Hematopoietic multipotent progenitor cell treated with erythropoietin and hydrocortisone succinate and interleukin-3 and kit ligand, for 17 days (in vitro differentiated cells): ENCODE results near the gene CEP57L1.
"Not testable (repeated sequence)": the region's sequence is repeated elsewhere in the genome, so short reads cannot be mapped to it uniquely, and the experiment has no call there.

Source experiments
- DNase-seq: peaks from one replicate; pipeline ENCODE4 v3.0.0-alpha.2; 2015; ENCODE audit warnings: low spot score

Gene CEP57L1

DNA sequence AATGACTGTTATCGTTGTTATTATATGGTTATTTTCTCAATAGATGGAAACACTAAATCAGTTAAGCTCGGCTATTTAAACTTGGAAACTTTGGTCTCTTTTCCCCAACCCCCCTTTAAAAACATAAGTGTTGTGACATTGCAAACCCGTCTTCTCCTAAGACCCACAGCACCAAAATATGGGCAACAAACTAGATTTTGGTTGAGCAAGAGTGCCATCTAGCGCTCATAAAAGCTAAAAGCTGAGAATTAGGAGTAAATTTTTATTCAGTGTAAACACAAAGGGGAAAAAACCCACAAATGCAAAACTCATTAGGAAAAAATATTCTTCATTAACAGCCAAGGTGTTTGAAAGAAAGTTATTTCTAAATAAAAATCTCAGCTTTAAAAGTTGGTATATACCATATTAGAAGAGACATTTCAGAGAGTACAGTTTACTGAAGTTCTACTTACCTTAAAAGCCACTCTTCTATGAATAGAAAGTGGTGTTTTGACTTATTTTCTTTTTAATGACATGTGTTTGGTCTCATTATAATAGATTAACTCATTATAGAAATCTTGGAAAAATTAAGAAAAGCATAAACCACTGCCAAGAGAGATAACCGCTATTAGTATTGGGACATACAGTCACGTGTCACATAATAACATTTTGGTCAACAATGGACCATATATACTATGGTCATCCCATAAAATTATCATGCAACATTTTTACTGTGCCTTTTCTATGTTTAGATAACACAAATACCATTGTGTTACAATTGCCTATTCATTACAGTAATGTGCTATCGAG, 21.8 kb upstream of the CEP57L1 start:
- DNase-seq, result peak; percentile 86

DNA sequence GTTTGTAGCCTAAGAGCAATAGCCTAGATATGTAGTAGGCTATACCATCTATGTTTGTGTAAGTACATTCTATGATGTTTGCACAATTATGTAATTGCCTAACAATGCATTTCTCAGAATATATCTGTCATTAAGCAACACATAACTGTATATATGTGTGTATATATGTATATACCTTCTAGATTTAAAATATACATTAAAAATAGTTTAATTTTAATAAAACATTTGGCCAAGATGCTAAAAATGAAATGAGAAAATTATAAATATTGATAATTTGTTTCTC, 21.2 kb upstream of the CEP57L1 start:
- no peak for DNase-seq

DNA sequence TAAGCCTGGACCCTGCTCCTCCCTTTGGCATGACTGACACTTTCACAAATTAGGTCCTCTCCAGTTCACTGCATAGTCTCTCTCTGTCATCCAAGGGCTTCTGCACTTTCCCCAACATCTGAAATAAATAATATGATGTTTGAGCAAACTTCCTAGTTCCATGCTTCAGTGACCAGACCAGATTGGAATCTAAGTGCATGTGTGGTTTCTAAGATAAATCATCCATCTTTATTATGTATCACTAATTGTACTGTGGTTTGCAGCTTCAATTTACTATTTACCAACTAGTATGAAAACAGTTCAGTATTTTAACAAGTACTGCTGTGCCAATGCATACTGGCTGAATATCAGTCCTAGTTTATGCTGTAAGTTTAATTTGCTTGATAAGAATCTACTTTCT, 19.4 kb upstream of the CEP57L1 start:
- DNase-seq, result no peak

DNA sequence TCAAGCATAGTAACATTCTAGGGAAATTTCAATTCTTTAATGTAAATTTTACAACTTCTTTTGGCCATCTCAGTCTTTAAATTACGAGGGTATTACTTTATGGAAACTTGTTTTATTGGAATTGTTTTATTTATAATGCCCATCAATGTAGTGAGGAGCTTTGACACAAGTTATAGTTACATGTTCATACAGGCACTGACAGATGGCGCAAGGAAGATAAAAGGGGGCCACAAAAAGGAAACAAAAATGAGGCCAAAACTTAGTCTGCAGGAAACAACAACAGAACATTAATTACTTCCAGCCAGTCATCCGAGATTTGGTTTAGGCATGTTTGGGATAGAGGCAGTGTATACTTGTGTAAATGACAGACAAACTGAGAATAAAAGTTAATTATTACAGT, 18.9 kb upstream of the CEP57L1 start:
- no peak for DNase-seq

DNA sequence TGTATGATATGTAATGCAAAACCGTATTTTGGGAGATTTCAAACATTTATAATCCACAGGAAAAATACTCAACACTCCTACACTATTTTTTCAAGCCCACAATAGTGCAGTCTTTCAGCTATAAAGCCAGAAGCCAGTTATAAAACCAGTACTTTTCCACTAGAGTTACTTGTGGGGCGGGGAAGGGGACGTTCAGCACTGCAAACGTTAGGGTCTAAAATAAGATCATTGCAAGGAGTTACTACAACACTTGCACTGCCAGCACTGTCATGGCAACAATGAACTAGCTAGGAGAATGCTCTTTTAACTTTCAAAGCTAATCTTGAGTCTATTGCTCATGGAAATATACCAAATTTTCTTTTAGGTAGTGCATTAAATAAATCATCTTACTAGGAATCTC, 15.3 kb upstream of the CEP57L1 start:
- DNase-seq, result no peak

DNA sequence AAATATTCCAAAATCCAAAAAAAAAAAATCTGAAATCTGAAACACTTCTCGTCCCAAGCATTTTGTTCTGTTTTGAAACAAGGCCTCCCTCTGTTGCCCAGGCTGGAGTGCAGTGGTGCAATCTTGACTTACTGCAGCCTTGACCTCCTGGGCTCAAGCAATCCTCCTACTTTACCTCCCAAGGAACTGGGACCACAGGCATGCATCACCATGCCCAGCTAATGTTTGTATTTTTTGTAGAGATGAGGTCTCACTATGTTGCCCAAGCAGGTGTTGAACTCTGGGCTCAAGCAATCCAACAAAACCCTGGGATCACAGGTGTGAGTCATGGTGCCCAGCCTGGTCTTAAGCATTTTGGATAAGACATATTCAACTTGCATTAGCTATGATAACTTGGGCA, 14.3 kb upstream of the CEP57L1 start:
- no peak for DNase-seq

DNA sequence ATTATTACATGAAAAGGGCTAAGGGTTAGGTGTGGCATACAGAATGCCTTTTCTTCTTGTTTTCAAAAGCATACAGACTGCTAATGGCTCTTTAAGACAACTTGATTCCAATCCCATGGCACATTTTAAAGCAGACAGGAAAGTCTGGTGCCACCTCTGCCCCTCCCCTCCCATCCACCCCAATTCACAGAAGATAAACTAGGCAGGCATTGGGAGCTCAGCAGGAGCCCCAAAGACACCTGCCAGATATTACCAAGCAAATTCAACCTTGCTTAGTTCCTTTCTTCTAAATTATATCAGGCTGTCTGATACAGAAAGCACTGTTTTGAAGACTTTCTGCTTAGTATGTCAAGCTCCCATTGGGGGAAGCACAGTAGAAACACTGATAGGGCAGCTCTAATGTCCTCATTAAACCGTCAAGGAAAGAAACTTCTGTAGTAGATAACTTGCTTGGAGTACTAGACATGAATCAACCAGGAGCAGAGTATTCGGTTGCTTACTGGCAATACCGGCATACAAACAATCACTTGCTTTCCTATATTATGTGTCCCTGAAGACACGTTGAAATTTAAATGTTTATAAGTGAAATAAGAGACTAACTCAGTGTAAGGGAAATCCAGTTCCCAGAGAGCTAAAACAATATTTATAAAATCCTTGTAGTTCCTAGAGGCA, 13.7 kb upstream of the CEP57L1 start:
- no peak for DNase-seq

DNA sequence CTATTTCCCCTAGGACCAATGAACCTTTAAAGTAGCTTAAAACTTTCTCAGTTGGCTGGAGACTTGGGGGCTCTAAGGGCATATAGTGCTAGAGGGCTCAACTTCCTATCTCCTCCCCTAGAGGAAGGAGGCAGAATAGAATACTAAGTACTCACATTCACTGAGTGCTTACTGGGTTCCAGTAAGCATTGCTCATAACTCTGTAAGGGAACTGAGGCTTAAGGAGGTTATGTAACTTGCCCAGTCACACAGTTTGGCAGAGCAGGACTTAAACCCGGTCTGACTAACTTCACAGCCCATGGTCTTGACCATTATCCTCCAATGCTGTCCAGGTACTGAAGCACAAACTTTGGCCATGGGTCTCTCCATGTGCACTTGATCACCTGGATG, 13.1 kb upstream of the CEP57L1 start:
- DNase-seq, result no peak

DNA sequence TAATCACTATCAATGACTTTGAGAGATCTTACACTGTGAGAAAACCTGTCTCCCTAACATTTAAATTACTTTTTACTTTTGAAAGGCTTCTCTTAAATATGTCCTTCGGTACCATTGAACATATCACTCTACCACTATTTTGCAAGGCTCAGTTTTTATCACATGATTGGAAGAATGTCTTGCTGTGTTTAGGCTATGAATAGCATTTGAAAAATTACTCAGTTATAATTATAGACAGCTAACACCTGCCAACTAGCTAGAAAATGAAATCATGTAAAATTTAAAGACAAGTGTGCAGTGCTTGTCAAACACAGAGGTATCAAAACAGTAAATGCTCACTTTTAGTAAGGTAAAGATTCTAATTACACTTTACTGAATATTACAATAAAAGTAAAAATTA, 11.7 kb upstream of the CEP57L1 start:
- no peak for DNase-seq

DNA sequence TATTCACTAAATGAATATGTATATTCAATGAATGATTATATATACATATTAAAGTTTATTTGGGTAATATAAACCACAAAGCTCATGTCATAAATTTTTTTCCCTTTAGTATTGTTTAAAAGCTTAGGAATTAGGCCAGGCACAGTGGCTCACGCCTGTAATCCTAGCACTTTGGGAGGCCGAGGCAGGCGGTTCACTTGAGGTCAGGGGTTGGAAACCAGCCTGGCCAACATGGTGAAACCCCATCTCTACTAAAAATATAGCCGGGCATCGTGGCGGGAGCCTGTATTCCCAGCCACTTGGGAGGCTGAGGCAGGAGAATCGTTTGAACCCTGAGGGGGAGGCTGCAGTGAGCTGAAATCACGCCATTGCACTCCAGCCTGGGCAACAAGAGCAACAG, 11.2 kb upstream of the CEP57L1 start:
- DNase-seq, result not testable (repeated sequence)

DNA sequence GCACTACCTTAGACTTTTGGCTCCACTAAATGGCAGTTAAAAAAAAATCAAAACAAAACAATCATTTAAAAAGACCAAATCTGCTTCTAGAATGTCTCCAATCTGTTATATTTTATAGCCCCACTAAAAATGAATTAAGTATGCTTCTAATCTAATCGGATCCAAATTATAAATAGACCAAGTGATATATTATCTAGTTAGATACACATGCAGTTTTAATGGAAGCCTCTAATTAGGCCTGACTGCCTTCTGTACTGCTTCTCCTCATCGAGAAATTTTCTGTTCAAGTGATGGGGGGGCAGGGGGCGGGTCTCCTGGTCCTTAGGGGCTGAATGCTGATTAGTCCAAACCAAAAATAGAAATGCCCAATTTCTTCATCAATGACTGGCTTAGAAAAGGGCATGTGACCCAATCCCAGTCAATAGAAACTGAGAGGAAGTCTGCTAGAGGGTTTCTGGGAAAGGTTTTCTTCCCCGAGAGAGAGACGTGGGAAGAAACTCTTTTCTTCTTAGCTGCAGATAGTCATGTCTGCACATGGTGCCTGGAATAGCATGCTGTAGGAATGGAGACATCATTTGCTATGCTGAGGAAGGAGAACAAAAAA, 7.5 kb upstream of the CEP57L1 start:
- no peak for DNase-seq

DNA sequence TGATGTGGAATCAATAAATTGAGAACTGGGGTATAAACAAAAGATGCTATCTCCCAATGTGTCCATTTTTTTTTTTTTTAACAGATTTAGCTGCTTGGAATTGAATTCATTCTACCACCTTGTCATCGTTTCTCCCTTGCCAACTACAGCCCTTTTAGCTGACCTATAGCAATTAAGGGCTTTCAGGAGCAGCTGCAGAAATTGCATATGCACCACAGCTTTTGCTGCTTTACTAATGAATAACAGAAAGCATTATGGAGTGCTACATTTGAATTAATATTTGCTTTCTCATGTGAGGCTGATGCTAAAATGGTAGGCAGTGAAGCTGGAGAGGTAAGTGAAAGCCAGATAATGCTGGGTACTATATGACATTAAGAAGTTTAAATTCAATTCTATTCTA, 6.3 kb upstream of the CEP57L1 start:
- no peak for DNase-seq

DNA sequence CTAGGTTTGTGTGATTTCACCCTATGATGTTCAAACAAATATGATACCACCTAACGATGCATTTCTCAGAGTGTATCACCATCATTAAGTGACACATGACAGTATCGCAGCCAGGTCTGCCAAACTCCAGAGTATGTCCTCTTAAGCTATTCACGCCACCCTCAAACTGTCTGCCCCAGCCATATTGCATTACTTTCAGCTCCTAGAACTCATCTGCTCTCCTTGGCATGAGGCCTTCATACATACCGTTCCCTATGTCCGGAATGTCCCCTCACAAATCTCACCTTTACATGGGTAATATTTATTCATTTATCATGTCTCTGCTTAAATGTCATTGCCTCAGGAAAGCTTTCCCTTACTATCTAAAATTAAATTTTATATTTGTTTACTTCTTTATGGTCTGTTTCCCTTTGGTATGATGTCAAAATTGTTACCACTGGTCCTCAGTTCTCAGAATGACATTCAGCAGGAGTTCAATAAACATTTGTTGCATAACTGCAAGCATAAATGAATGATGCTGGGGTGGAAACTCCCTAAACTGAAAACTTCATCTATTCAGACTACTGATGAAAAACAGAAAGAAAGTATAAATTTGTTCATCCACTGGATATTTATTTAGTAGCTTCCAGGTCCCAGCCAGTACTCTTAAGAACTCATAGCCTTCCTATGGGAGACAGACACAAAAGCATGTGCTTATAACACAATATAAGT, 3.8 kb upstream of the CEP57L1 start:
- DNase-seq, result no peak

DNA sequence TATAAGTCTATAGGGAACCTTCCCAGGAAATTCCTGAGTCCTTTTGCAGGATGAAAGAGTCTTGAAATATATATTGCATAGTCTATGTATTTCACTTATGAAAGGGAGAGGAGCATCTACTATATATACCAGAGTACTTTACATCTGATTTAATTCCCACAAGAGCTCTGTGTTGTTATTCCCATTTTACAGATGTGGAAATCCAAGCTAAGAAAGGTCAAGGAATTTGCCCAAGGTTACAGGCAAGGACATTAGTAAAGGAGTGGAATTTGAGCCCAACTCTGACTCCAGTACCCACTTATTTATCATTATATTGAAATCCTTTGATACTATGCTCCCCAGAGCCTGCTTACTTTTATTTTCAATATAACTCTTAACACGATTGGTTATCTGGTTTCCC, 3.2 kb upstream of the CEP57L1 start:
- DNase-seq, result peak; percentile 40

DNA sequence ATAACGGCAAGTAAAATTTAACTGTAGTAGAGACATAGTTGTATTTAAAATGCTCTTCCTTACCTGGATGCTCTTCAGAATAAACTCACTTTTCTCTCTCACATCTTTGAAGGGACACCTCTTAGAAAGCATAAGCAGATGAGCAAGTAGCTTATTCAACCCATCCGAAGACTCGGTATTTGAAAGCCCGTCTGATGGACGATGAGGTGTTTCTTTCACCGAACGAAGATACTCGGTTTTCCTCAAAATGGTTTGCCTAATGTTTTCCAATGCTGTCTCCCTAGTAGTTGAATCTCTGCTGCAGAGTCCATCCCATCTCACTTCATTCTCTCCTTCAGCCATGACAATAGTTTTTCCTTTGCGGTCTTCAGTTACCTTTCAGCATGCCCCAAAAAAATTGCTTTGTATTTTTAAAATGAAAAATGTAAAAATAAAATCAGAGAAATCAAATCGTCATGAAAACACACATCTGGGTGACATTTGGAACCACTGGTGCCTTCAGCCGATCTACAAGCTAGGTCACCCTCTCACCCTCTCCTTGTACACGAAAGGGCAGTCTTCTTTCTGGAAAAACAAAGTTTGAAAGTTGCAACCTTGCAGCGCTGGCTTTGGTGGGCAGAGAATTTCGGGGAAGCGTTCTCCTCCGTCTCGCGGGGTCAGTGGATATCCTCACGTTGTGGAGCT, 1.4 kb upstream of the CEP57L1 start:
- peak; percentile 68 for DNase-seq

DNA sequence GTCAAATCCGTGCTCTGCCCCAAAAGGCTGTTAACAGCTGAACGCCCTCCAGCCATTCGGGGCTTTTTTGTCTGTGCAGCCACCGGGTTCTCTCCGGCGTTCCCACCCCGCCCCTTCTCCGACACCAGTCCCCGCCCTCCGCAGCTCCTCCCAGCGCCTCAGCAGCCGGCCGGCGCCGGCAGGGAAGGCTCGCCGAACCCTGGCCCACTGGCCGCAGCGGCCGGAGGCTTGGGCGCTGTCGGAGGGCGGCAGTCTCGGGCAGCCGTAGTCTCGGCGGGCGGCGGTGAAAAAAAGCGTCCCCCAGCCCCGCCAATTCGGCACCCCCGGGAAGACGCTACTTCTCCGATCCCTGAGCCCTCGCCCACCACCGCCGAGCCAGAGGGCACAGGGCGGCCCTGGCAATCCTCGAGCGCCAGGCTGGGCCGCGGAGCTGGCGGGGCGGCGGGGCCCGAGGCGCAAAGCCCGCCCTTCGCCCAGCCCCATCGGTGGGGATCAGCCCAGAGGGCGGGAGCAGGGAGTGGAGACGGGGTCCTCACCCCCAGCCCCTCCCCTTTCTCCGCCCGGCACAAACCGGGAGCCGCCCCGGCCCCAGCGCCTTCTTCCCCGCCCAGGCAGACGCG, 781 bp upstream of the CEP57L1 start, which contains the start of gene SESN1:
Gene SESN1, minus strand, starts transcription at position 431 of the 620 bp plus-strand sequence. CDS start 773 bp downstream, outside the sequence.
- peak; percentile 89 for DNase-seq

DNA sequence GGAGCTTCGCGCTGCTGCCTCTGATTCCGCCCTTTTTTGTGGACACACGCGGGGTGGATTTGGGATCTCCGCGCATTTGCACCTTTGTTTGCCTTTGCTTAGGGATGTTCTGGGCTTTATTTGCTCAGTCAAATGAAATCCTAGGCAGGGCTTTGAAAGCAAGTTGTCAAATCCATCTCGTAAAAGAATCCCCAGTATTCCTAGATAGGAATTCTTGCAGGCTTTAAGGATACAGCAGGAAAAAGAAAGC, 453 bp downstream of the CEP57L1 start:
- DNase-seq, result peak; percentile 16

DNA sequence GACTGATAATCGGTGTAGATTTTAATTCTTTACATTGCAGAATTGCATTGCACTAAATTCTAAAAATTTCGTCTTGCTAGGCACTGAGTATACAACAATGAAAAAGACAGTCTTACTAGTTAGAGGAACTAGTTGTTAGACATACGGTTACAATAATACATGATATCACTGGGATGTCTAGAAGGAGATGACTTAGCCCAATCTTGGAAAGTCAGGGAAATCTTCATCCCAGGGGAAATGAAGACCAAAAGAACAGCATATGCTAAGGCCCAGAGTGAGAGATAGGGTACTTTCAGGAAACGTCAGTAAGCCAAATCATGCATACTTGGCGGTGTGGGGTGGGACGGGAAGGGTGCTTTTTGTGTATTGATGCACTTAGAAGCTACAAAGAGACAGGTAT, 901 bp downstream of the CEP57L1 start:
- DNase-seq, result peak; percentile 17

DNA sequence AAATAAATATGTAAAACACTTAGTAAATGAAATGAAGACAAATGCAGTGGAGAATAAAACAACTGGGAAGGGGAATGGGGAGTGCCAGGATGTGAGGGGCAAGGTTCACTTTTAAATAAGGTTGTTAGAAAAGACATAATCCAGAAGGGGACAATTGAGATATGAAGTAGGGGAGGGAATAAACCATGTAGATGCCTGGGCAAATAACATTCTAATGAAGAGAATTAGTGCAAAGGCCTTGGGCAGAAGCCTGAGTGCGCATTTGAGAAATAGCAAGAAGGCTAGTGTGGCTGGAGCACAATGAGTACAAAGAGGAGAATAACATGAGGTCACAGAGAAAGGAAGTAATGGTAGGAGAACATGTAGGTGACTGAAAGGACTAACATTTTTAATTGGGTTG, 2.4 kb downstream of the CEP57L1 start:
- DNase-seq, result no peak

DNA sequence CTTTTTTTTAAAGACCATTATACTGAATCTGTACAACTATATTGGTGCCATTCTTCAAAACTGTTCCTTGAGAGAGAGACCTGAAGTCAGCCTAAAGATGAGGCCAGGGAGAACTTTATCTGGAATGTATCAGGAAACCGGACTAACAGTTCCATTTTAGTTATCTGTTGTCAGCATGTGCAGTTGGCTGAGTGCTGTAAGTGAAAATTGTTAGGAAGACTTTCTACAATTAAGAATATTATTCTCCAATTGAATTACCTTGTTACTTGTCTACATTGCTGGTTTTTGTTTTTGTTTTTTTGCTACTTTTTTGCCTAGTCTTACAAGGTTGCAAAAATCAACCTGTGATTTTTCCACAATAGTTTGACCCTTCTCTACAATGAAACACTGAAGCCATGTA, 7.5 kb downstream of the CEP57L1 start:
- peak; percentile 55 for DNase-seq

DNA sequence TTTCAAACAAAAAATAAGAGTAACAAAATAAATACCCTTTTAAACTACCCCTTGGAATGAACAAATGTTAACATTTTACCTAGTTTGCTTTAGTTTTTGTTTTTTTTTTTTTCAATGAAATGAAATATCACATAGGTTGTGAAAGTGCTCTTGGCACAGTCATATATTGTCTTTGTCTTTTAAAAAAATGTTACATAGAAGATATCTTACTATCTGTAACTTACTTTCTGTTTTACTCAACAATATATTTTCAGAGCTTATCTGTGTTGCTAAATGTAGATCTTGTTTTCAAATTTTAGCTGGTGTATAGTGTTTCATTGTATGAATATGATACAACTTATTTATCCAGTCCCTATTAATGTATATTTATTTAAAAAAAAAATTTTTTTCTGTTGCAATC, 8.6 kb downstream of the CEP57L1 start:
- DNase-seq, result no peak

DNA sequence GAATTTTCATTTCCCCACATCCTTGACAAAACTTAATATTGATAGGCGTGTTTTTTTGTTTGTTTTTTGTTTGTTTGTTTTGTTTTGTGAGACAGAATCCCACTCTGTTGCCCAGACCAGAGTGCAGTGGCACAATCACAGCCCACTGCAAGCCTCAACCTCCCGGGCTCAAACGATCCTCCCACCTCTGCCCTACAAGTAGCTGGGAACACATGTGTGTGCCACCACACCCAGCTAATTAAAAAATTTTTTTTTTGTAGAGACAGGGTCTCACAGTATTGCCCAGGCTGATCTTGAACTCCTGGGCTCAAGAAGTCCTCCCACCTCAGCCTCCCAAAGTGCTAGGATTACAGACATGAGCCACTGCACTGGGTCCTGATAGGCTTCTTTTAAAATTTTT, 9.2 kb downstream of the CEP57L1 start:
- no peak for DNase-seq
